ENCODE data around the gene ARPC5. TPM values are rescaled to one million over a fixed set of nuclear protein-coding genes. Genes with fewer than 3 reads are reported as not detected.

ARPC5 gene
- 138 and 181 TPM in 2 replicates for total RNA-seq (2014; rRNA removed; shearing (Covaris generic))

DNA sequence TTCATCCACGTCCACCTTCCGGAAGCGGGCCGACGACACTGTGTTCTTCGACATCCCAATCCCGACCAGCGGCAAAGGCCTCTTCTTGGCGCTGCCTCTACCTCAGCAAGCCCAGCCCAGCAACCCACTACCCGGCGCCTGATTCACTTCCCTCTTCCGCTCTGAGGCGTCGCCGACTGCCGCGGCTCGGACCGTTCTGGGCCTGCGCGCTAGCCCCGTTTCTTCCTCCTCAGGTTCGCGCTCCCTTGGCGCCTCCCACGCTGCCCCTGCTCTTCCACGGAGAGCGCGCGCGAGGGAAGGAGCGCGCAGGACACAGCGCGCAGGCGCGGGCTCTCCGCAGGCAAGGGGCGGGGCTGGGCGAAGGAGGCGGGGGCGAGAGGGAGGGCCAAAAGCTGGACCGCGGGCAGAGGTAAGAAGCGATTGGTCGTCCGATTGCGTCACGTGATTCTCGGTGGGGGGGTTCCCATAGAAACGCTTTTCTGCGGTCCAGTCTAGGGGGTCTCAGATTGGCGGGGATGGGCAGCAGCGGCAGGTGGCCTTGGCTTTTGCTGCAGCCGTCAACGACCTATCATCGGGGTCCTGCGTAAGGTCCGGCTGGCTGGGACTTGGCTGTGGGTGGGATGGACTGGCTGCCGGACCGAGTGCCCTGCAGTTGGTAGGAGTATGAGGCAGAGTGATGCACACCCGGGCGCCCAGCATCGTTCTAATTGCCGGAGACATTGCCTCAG is at the start of gene ARPC5:
Gene ARPC5 (minus strand): TSS at position 178 of the 728 bp plus-strand sequence. CDS start 124 bp downstream, at position 54.

DNA sequence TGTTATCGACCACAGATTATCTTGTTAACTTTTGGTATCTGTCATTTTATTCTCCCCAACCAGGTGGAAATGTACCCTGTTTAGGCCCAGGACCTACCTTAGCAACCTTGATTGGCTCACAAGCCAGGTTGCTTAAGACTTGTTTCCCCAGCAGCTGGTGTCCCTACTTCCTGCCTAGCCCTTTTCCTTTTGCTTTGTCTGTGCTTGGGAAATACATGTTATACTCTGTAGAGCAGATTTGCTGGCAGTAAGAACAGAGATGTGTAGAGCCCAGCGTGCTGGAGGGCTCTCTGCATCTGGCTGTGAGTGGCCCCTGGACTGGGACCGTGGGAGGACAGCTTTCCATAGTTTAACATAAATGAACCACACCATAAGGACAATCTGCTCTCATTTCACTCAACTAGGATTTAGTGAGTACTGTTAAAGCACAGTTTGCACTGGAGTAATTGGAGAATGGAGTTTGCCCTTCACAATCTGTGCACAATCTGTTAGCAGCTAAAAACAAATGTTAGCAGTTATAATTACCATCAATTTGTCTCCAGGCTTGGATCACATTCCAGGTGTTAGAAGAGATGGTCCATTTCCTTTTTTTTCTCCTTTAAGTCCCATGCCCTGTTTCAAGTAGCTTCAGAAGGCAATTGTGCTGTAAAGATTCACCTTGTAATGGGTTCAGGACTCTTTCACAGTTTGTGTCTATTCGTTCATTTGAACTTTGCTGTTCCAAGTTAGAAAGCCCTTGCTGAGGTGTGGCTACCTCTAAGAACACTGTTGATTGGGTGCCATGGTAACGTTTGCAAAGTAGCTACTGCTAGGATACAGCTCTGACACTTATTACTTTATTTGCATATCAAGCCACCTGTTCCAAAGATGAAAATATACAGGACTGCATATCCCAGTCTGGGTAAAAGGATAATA is 17.2 kb upstream of the ARPC5 start, which contains the start of gene APOBEC4:
Gene APOBEC4 (minus strand): TSS at position 770 of the 915 bp plus-strand sequence. CDS start 4,535 bp downstream, outside the sequence.

DNA sequence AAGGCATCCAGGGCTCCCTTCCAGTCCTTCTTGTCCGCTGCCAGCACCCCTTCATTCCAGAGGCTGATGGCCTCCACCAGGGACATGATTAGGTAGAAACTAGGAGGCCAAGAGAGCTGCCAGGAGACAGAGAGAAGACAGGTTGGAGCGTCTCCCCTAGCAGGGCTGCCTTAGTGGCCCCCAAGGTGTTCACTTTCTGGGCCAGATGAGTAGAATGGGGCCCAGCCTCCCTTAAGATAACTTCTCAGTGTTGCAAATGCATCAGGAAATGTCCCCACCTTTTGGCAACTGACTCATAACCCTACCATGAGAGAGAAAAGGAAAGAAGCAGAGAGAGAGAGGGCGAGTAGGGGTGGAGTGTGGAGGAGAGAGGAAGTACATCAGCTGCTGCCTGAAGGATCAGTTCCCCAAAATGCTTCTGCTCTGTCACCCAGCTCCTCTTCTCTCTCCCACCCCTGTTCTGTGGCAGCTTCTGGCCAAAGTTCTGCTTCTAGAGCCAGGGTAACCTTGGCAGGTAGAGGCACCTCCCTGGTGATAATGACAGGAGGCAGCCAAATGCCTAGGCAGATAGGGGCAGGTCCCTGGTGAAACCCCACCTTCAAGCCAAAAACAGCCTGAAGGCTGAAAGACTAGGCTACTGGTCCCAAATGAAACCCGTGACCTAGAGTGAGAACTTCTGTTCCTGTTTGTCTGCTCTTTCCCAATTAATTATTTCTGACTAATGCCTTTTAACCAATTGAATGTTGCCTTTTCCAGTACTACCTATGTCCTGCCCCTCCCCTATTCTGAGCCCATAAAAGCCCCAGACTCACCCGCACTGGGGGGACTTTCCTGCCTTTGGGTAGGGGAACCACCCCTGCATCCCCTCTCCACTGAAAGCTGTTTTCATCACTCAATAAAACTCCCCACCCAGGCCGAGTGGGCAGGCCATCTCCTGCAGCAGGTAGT is 45.1 kb downstream of the ARPC5 start, which contains the start of gene NCF2:
Gene NCF2 (minus strand): TSS at position 216 of the 948 bp plus-strand sequence. CDS start 130 bp downstream, at position 86.

Other genes with a start within 250 kb of the ARPC5 start
- 6.5 and 6.6 TPM in 2 replicates for gene NMNAT2, start 217.4 kb downstream of the ARPC5 start, total RNA-seq (2014; rRNA removed; shearing (Covaris generic))
- gene SMG7, start 163.3 kb downstream of the ARPC5 start, total RNA-seq (2014; rRNA removed; shearing (Covaris generic)), result 25.0 and 31.8 TPM in 2 replicates
- 0.05 and 0.19 TPM in 2 replicates for gene NCF2, start 45.3 kb downstream of the ARPC5 start, total RNA-seq (2014; rRNA removed; shearing (Covaris generic))
- gene APOBEC4, start 17.5 kb upstream of the ARPC5 start, total RNA-seq (2014; rRNA removed; shearing (Covaris generic)), result not detected in 2 replicates
- 4.8 and 5.4 TPM in 2 replicates for gene RGL1, start 169.3 kb upstream of the ARPC5 start, total RNA-seq (2014; rRNA removed; shearing (Covaris generic))

All from A375 (cell line).